ENCODE measurements around the gene PPP1R12B.
"Not testable (repeated sequence)": the region's sequence is repeated elsewhere in the genome, so short reads cannot be mapped to it uniquely, and the experiment has no call there.

Gene PPP1R12B

GRCh38 chr1:202468695-202469094 lies 120.2 kb downstream of the PPP1R12B start:
- not testable (repeated sequence) for H3K27ac Mint-ChIP-seq; H3K4me3 Mint-ChIP-seq; H3K27me3 Mint-ChIP-seq; H3K36me3 Mint-ChIP-seq (ENCODE audit: low read depth); H3K4me1 Mint-ChIP-seq (ENCODE audit: low read depth); H3K9me3 Mint-ChIP-seq

GRCh38 chr1:202469123-202469522 lies 120.6 kb downstream of the PPP1R12B start:
- H3K9me3 Mint-ChIP-seq; H3K4me3 Mint-ChIP-seq; H3K27ac Mint-ChIP-seq; H3K36me3 Mint-ChIP-seq (ENCODE audit: low read depth); H3K4me1 Mint-ChIP-seq (ENCODE audit: low read depth); H3K27me3 Mint-ChIP-seq: not testable (repeated sequence)

GRCh38 chr1:202471246-202471645 lies 122.7 kb downstream of the PPP1R12B start:
- peaks cover 4% of the 10 kb centered on the region for H3K36me3 Mint-ChIP-seq (ENCODE audit: low read depth)
- H3K27ac Mint-ChIP-seq: no peak overlapping the region
- H3K9me3 Mint-ChIP-seq: no peaks in the 10 kb centered on the region
- H3K27me3 Mint-ChIP-seq: no peaks in the 10 kb centered on the region
- H3K4me3 Mint-ChIP-seq: no peak overlapping the region
- H3K4me1 Mint-ChIP-seq (ENCODE audit: low read depth): no peaks in the 10 kb centered on the region

- H3K9me3 Mint-ChIP-seq; H3K36me3 Mint-ChIP-seq (ENCODE audit: low read depth); H3K27ac Mint-ChIP-seq; H3K4me3 Mint-ChIP-seq; H3K27me3 Mint-ChIP-seq; H3K4me1 Mint-ChIP-seq (ENCODE audit: low read depth): not testable (repeated sequence)
These were observed 124.0 kb downstream of the PPP1R12B start for GRCh38 chr1:202472347-202473124.

DNA sequence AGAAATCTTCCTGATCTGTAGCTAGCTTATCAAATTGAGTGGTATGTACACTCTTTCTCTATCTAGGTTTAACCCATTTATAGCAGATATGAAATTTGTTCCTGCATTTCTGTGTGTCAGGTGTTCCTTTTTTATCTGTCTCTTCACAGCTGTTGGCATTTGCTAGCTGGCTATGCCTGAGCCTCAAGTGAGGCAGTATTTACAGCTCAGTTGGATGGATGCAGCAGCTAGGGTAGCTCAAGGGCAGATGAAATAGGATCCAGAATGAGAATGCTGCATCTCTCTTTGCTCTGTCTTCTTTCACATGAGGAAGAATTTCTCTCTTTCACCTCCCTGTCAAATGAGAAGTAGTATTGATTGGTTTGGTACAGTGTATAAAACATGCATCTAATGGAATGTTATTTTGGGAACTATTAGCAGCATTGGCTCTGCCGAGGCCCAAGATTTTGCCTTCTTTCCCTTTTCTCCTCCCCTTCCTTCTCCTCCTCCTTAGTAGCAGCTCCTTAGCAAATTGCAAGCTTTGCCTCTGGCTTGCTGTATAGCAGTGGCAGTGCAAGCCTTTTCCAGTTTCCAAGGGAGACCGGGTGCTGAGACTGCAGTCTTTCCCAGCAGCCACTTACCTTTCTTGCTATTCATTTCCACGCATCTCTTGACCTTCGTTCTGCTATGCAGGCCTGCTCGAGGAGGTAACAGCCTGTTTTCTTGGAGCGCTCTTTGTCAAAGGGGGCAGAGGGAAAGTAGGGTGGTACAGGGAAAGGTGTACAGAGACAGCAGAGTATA lies 125.0 kb downstream of the PPP1R12B start:
- peak overlapping the region; percentile 66 for H3K27ac Mint-ChIP-seq
- not testable (repeated sequence) for H3K36me3 Mint-ChIP-seq (ENCODE audit: low read depth); H3K9me3 Mint-ChIP-seq; H3K4me1 Mint-ChIP-seq (ENCODE audit: low read depth); H3K4me3 Mint-ChIP-seq; H3K27me3 Mint-ChIP-seq

GRCh38 chr1:202479661-202480060 lies 131.2 kb downstream of the PPP1R12B start:
- H3K4me3 Mint-ChIP-seq, H3K27ac Mint-ChIP-seq, H3K9me3 Mint-ChIP-seq, H3K27me3 Mint-ChIP-seq: not testable (repeated sequence)
- peaks cover 11% of the 10 kb centered on the region for H3K36me3 Mint-ChIP-seq (ENCODE audit: low read depth)
- H3K4me1 Mint-ChIP-seq (ENCODE audit: low read depth): peaks cover 26% of the 10 kb centered on the region

DNA sequence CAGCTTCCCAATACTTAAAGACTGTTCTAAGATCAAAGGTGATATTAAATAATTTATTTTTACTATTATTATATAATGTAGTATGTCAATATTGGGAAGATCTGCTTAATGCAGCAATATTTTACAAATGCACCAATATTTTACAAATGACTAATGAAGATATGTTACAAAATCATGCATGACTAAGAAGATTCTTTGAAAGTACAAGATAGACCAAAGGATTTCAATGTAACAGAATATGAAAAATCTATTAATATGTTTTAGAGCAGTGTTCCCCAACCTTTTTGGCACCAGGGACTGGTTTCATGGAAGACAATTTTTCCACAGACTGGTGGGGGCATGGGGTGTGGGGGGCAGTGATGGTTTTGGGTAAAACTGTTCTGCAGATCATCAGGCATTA lies 132.1 kb downstream of the PPP1R12B start:
- Mint-ChIP-seq H3K36me3 (ENCODE audit: low read depth) (peaks cover 16% of the 10 kb centered on the region), H3K4me1 (ENCODE audit: low read depth) (peaks cover 31% of the 10 kb centered on the region)
- not testable (repeated sequence) for H3K9me3 Mint-ChIP-seq, H3K4me3 Mint-ChIP-seq, H3K27me3 Mint-ChIP-seq, H3K27ac Mint-ChIP-seq

DNA sequence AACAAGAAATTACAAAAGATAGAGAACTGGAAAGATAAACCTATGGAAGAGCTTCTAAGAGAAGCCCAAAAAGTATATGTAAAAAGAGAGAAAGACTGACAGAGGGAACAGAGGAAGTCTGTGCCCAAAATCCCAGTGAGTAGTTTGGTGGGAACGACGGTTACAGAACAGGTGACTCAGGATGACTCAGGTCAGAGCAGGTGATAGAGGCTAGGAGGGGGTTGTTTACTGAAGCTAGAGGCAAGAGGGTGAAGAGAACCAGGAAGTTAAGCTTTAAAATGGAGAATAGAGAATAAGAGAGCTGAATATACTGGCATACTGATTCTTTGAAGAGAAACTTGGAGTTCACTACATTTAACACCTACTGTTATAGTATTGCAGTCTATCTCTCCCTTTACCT lies 134.9 kb downstream of the PPP1R12B start:
- H3K4me3 Mint-ChIP-seq, H3K27me3 Mint-ChIP-seq, H3K27ac Mint-ChIP-seq, H3K9me3 Mint-ChIP-seq: not testable (repeated sequence)
- H3K36me3 Mint-ChIP-seq (ENCODE audit: low read depth): peaks cover 21% of the 10 kb centered on the region
- peaks cover 36% of the 10 kb centered on the region for H3K4me1 Mint-ChIP-seq (ENCODE audit: low read depth)

- H3K4me3 Mint-ChIP-seq: not testable (repeated sequence)
These were observed 135.5 kb downstream of the PPP1R12B start for GRCh38 chr1:202484032-202484431.

DNA sequence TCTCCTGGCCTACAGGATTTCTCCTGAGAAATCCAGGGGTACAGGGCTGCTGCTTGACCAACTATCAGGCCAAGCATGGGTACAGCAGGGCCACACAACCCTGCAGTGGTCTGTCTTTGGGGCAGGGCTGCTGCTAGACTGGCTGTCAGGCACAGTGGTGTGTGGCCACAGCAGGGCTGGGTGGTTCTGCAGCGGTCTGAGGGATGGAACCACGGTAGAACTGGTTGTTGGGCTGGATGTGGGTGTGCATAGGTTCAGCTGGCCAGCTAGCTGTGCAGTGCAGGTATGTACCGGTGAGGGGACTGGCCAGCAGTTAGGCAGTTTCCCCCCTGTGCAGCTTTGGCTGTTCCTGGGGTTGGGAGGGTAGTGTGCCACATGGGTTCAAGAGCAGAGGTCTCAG lies 136.3 kb downstream of the PPP1R12B start:
- not testable (repeated sequence) for H3K9me3 Mint-ChIP-seq, H3K27me3 Mint-ChIP-seq, H3K4me3 Mint-ChIP-seq, H3K27ac Mint-ChIP-seq
- Mint-ChIP-seq H3K4me1 (ENCODE audit: low read depth) (peaks cover 40% of the 10 kb centered on the region), H3K36me3 (ENCODE audit: low read depth) (peaks cover 34% of the 10 kb centered on the region)

More at GRCh38 chr1:202484032-202484431, 135.5 kb downstream of the PPP1R12B start:
- H3K27me3 Mint-ChIP-seq, H3K9me3 Mint-ChIP-seq, H3K27ac Mint-ChIP-seq: not testable (repeated sequence)
- Mint-ChIP-seq H3K36me3 (ENCODE audit: low read depth) (peaks cover 28% of the 10 kb centered on the region), H3K4me1 (ENCODE audit: low read depth) (peaks cover 43% of the 10 kb centered on the region)

DNA sequence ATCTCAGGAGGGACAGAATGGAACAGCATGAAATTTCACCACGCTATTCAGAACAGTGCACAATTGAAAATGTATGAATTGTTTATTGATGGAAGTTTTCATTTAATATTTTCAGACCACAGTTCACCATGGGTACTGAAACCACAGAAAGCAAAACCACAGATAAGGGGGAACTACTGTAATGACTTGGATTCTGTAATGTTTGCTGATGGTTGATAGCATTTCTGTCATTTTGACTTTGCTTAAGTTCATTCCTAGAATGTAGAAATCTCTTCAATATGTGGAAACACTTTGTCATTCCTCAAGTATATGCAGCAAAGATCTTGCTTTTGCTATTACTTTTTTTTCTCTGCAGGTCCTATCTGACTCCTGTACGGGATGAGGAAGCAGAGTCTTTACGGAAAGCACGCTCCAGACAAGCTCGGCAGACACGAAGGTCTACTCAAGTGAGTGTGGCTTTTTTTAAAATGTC lies 139.7 kb downstream of the PPP1R12B start:
- Mint-ChIP-seq H3K36me3 (ENCODE audit: low read depth) (peaks cover 49% of the 10 kb centered on the region), H3K4me1 (ENCODE audit: low read depth) (peaks cover 33% of the 10 kb centered on the region)
- not testable (repeated sequence) for H3K27me3 Mint-ChIP-seq, H3K27ac Mint-ChIP-seq, H3K9me3 Mint-ChIP-seq, H3K4me3 Mint-ChIP-seq

DNA sequence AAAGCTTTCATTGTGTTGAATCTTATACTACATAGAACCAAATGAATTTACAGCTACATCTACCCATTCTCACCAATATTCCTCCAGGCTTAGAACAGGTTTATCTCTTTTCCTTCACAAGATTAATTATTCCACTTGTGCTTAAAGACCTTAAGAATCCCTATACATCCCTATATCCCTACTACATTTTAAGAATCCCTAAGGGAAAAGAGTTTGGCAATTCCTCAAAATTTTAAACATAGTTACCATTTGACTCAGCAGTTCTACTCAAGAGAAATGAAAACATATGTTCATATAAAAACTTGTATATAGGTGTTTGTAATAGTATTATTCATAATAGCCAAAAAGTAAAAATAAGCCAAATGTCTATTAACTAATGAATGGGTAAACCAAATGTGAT lies 140.6 kb downstream of the PPP1R12B start:
- H3K27ac Mint-ChIP-seq, H3K9me3 Mint-ChIP-seq, H3K27me3 Mint-ChIP-seq, H3K4me3 Mint-ChIP-seq: not testable (repeated sequence)
- peaks cover 24% of the 10 kb centered on the region for H3K4me1 Mint-ChIP-seq (ENCODE audit: low read depth)
- H3K36me3 Mint-ChIP-seq (ENCODE audit: low read depth): peaks cover 44% of the 10 kb centered on the region

DNA sequence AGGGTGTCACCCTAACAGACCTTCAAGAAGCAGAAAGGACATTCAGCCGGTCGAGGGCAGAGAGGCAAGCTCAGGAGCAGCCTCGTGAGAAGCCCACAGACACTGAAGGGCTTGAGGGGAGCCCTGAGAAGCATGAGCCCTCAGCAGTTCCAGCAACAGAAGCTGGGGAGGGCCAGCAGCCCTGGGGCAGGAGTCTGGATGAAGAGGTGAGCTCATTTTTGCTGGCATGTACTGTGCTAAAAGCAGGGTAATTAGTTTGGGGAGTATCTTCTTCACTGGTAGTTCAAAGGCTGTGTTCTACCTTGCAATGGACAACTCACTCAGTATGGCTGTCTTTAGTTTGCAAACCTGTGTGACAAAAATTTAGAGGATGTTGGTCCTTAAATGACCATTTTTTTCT lies 144.6 kb downstream of the PPP1R12B start:
- not testable (repeated sequence) for H3K4me3 Mint-ChIP-seq, H3K27me3 Mint-ChIP-seq, H3K9me3 Mint-ChIP-seq, H3K27ac Mint-ChIP-seq
- H3K36me3 Mint-ChIP-seq (ENCODE audit: low read depth): peaks cover 44% of the 10 kb centered on the region
- peaks cover 11% of the 10 kb centered on the region for H3K4me1 Mint-ChIP-seq (ENCODE audit: low read depth)

GRCh38 chr1:202498542-202498941 lies 150.0 kb downstream of the PPP1R12B start:
- Mint-ChIP-seq H3K4me1 (ENCODE audit: low read depth) (no peaks in the 10 kb centered on the region), H3K27me3 (no peaks in the 10 kb centered on the region), H3K27ac (no peak overlapping the region), H3K36me3 (ENCODE audit: low read depth) (peaks cover 28% of the 10 kb centered on the region), H3K9me3 (no peaks in the 10 kb centered on the region), H3K4me3 (no peak overlapping the region)

DNA sequence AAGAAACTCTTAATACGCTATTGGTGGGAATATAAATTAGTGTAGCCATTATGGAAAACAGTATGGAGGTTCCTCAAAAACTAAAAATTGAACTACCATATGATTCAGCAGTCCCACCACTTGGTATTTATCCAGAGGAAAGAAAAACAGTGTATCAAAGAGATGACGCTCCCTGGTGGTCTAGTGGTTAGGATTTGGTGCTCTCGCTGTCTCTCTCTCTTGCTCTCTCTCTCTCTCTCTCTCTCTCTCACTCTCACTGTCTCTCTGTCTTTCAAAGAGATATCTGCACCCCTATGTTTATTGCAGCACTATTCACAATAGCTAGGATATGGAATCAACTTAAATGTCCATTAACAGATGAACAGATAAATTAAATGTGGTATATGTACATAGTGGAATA lies 151.5 kb downstream of the PPP1R12B start:
- H3K4me1 Mint-ChIP-seq (ENCODE audit: low read depth); H3K4me3 Mint-ChIP-seq; H3K9me3 Mint-ChIP-seq; H3K27me3 Mint-ChIP-seq; H3K27ac Mint-ChIP-seq: not testable (repeated sequence)
- H3K36me3 Mint-ChIP-seq (ENCODE audit: low read depth): peaks cover 33% of the 10 kb centered on the region

DNA sequence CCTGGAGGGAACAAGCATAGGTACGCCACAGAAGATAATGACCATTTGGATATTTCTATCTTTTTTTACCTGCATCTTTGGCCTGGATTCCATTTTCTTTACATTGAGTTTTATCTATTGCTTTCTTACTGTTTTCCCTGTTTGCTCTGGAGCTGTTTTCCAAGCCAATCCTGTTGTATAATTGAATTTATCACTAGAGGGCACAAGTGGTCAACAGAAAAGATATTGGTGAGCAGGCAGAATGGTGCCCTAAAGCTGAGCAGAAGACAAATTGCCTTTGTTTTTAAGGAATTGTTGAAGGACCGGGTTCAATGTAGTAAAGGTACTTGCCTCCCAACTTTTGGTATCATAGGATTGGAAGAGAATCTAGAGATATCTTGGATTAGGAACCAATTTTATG lies 152.8 kb downstream of the PPP1R12B start:
- Mint-ChIP-seq H3K4me1 (ENCODE audit: low read depth) (no peaks in the 10 kb centered on the region), H3K4me3 (no peak overlapping the region), H3K36me3 (ENCODE audit: low read depth) (peaks cover 25% of the 10 kb centered on the region), H3K27ac (no peak overlapping the region), H3K27me3 (no peaks in the 10 kb centered on the region), H3K9me3 (no peaks in the 10 kb centered on the region)

Measured in stimulated activated naive CD8-positive, alpha-beta T cell treated with anti-CD3 and anti-CD28 coated beads, Interleukin-15, Interleukin-2, amounts not matched to agents 100 ng/mL and 50 ng/mL, for 24 hours (primary cell).